Activated T-cell treated with anti-CD3 and anti-CD28 coated beads, Interleukin-2, amount 50 U/mL, for 4 hours (primary cell): ENCODE data around the gene LMNTD1. TPM values are rescaled to one million over a fixed set of nuclear protein-coding genes. Genes with fewer than 3 reads are reported as not detected.
"Not testable (repeated sequence)": the region's sequence is repeated elsewhere in the genome, so short reads cannot be mapped to it uniquely, and the experiment has no call there.

Experiments
- ATAC-seq, 2 donors: fragments of 200-7000 bp; cut with Tn5 transposase; one replicate each; pipeline ENCODE4 v1.10.0; 2021
- DNase-seq: peaks from one replicate; pipeline ENCODE4 v3.0.0-alpha.2; 2020
- H3K27me3 Mint-ChIP-seq: one replicate; pipeline ENCODE4 v1.8.0; 2021; ENCODE audit warnings: low read depth, mixed read lengths
- H3K36me3 Mint-ChIP-seq: one replicate; pipeline ENCODE4 v1.8.0; 2022; ENCODE audit warnings: mixed read lengths; ENCODE audit not compliant: insufficient read depth
- H3K4me1 Mint-ChIP-seq: one replicate; pipeline ENCODE4 v1.8.0; 2021; ENCODE audit warnings: low read depth, mixed read lengths
- H3K4me3 Mint-ChIP-seq: one replicate; pipeline ENCODE4 v1.8.0; 2021; ENCODE audit warnings: mild to moderate bottlenecking, moderate library complexity, mixed read lengths
- H3K9me3 Mint-ChIP-seq: one replicate; pipeline ENCODE4 v1.8.0; 2021; ENCODE audit warnings: mixed read lengths
- total RNA-seq, 3 donors: library from RNA; stranded (reverse); gene quantifications; one replicate each; pipeline ENCODE4 v1.2.1, GENCODE V29; 2021

LMNTD1 gene
- total RNA-seq: not detected

GRCh38 chr12:25553098-25553497 is at the start of gene LMNTD1:
TSS of gene LMNTD1 (minus strand) at chr12:25553283. CDS start at chr12:25552959, 324 bp downstream.
- peaks cover 4% of the 10 kb centered on the region for H3K9me3 Mint-ChIP-seq
- peaks cover 1% of the 10 kb centered on the region for H3K4me1 Mint-ChIP-seq
- H3K36me3 Mint-ChIP-seq: no peaks in the 10 kb centered on the region
- ATAC-seq (no peak), DNase-seq (no peak)
- no peak within 1 kb of the TSS for H3K4me3 Mint-ChIP-seq
- H3K27me3 Mint-ChIP-seq: peaks cover 5% of the 10 kb centered on the region

GRCh38 chr12:25598956-25599355 is 45.9 kb upstream of the LMNTD1 start:
- ATAC-seq: no peak
- Mint-ChIP-seq H3K4me1 (peaks cover 19% of the 10 kb centered on the region), H3K27me3 (no peaks in the 10 kb centered on the region), H3K4me3 (no peak overlapping the region), H3K36me3 (no peaks in the 10 kb centered on the region), H3K9me3 (peaks cover 27% of the 10 kb centered on the region)
- DNase-seq: no peak

DNA sequence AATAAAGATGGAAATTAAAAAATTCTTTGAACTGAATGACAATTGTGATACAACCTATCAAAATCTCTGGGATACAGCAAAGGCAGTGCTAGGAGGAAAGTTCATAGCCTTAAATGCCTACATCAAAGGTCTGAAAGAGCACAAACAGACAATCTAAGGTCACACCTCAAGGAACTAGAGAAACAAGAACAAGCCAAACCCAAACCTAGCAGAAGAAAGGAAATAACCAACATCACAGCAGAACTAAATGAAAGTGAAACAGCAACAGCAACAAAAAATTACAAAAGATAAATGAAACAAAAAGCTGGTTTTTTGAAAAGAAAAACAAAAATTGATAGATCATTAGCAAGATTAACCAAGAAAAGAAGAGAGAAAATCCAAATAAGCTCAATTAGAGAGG is 42.4 kb upstream of the LMNTD1 start:
- not testable (repeated sequence) for DNase-seq, H3K36me3 Mint-ChIP-seq, H3K27me3 Mint-ChIP-seq, ATAC-seq
- Mint-ChIP-seq H3K9me3 (peaks cover 26% of the 10 kb centered on the region), H3K4me3 (peak overlapping the region; percentile 32), H3K4me1 (peaks cover 22% of the 10 kb centered on the region)

- Mint-ChIP-seq H3K4me1 (peaks cover 30% of the 10 kb centered on the region), H3K9me3 (peaks cover 22% of the 10 kb centered on the region), H3K27me3 (no peaks in the 10 kb centered on the region), H3K36me3 (no peaks in the 10 kb centered on the region), H3K4me3 (no peak overlapping the region)
- ATAC-seq (no peak), DNase-seq (no peak)
These were observed 41.3 kb upstream of the LMNTD1 start for GRCh38 chr12:25594376-25594775.

DNA sequence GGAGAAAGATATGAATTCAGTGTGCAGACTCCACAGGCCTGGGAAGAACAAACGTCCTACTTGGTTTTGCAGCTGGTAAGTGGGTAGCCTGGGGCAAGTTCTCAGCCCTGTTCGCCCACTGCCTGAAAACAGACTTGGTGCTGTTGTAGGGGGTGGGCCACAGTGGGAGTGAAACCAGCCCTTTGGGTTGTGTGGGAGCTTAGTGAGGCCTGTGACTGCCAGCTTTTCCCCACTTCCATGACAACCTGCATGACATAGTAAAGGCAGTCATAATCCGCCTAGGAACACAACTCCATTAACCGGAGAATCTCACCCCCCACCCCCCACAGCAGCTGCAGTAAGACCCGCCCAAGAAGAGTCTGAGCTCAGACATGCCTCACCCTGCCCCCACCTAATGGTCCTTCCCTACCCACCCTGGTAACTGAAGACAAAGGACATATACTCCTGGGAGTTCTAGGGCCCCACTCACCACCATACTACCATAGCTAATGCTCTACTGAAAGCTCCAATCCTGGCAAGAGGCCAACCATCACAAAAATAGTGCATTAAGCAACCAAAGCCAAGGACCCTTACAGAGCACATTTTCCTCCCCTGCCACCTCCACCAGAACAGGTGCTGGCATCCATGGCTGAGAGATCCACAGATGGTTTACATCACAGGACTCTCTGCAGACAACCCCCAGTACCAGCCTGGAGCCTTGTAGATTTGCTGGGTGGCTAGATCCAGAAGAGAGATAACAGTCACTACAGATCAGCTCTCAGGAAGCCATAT is 39.8 kb upstream of the LMNTD1 start:
- Mint-ChIP-seq H3K27me3 (no peaks in the 10 kb centered on the region), H3K4me1 (peaks cover 32% of the 10 kb centered on the region), H3K36me3 (no peaks in the 10 kb centered on the region), H3K9me3 (peaks cover 12% of the 10 kb centered on the region), H3K4me3 (no peak overlapping the region)
- ATAC-seq (no peak), DNase-seq (no peak)

GRCh38 chr12:25591144-25591543 is 38.1 kb upstream of the LMNTD1 start:
- peaks cover 18% of the 10 kb centered on the region for H3K9me3 Mint-ChIP-seq
- DNase-seq (no peak), ATAC-seq (no peak)
- H3K4me3 Mint-ChIP-seq: no peak overlapping the region
- no peaks in the 10 kb centered on the region for H3K27me3 Mint-ChIP-seq
- H3K36me3 Mint-ChIP-seq: no peaks in the 10 kb centered on the region
- H3K4me1 Mint-ChIP-seq: peaks cover 29% of the 10 kb centered on the region

- H3K9me3 Mint-ChIP-seq: peaks cover 9% of the 10 kb centered on the region
- H3K36me3 Mint-ChIP-seq: no peaks in the 10 kb centered on the region
- H3K4me1 Mint-ChIP-seq: peaks cover 19% of the 10 kb centered on the region
- DNase-seq (no peak), ATAC-seq (peak; percentile 94 to 95)
- no peaks in the 10 kb centered on the region for H3K27me3 Mint-ChIP-seq
- no peak overlapping the region for H3K4me3 Mint-ChIP-seq
These were observed 37.1 kb upstream of the LMNTD1 start for GRCh38 chr12:25590011-25590721.

DNA sequence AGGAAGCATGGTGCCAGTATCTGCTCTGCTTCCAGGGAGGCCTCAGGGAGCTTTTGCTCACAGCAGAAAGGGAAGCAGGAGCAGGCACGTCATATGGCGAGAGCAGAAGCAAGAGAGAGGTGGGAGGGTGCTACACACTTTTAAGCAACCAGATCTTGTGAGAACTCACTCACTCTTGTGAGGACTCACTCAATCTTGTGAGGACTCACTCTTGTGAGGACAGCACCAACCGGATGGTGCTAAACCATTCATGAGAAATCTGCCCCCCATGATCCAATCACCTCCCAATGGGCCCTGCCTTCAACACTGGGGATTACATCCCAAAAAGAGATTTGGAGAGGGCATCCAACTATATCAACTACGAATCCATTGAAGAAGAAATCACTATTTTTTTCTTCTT is 34.3 kb upstream of the LMNTD1 start:
- no peak for ATAC-seq
- Mint-ChIP-seq H3K36me3 (no peaks in the 10 kb centered on the region), H3K9me3 (peaks cover 9% of the 10 kb centered on the region), H3K4me3 (no peak overlapping the region), H3K27me3 (no peaks in the 10 kb centered on the region), H3K4me1 (peaks cover 14% of the 10 kb centered on the region)
- no peak for DNase-seq

DNA sequence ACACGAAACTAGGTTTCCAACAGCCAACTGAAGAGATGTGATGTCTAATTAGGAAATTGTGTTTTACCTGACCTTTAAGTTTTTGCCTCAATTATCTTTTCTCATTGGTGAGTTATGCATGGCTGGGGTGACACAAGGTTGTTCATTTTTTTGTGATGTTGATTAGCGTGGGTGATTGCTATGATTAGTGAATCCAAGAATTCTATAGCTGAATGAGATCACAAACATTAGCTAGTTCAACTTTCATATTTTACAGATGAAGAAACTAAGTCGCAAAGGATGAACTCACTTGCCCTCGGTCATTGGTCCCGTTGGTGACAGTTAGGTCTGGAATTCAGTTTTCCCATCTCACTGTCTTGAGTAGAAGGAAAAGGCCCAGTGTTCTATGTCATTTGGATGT is 32.6 kb upstream of the LMNTD1 start:
- Mint-ChIP-seq H3K4me1 (peaks cover 11% of the 10 kb centered on the region), H3K4me3 (no peak overlapping the region), H3K27me3 (no peaks in the 10 kb centered on the region), H3K9me3 (peaks cover 9% of the 10 kb centered on the region), H3K36me3 (no peaks in the 10 kb centered on the region)
- ATAC-seq: no peak
- DNase-seq: no peak

DNA sequence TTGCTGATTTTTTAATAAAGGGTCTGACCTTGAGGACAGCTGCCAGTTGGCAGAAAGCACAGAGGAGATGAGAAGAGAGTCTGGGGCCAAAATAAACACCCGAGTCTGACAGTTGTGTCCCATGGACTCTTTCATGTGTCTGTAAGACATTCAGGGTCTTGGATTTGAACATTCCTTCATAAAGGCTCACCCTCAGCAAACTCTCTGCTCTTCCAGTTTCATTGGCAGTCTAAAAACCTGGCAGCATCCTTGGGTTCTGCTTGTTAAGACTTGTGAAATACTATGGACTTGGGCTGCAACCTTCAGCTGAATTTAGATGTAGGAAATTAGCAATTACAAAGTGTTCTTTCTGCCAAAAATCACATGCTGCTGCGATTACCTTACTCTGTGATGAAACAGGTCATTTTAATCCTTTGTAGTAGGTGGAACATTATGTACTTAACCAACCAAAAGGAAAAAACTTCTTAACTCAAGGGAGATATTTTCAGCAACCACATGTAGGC is 32.0 kb upstream of the LMNTD1 start:
- H3K27me3 Mint-ChIP-seq: no peaks in the 10 kb centered on the region
- H3K36me3 Mint-ChIP-seq: no peaks in the 10 kb centered on the region
- no peak for ATAC-seq
- H3K4me1 Mint-ChIP-seq: peaks cover 6% of the 10 kb centered on the region
- peaks cover 9% of the 10 kb centered on the region for H3K9me3 Mint-ChIP-seq
- no peak for DNase-seq
- H3K4me3 Mint-ChIP-seq: no peak overlapping the region

GRCh38 chr12:25584596-25584995 is 31.5 kb upstream of the LMNTD1 start:
- H3K9me3 Mint-ChIP-seq: peaks cover 9% of the 10 kb centered on the region
- H3K4me1 Mint-ChIP-seq: peaks cover 2% of the 10 kb centered on the region
- no peaks in the 10 kb centered on the region for H3K27me3 Mint-ChIP-seq
- H3K4me3 Mint-ChIP-seq: no peak overlapping the region
- no peak for DNase-seq
- no peaks in the 10 kb centered on the region for H3K36me3 Mint-ChIP-seq
- ATAC-seq: no peak

DNA sequence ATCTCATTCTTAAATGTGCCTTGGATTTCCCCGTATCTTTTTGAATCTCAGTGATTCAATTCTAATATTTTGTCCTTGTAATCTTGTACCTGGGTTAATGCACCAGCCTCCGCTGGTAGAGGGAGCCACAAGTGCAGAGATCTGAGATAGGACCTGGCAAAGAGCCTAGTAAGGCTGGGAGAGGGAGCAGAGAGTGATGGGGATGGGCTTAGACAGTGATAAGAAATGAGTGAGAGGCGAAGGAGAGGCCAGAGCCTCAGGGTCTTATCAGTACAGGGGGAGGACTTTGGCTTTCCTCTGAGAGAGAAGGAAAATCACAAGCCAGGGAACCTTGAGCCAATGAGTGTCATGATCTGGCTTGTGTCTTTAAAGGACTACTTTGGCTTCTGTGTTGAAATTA is 30.5 kb upstream of the LMNTD1 start:
- DNase-seq: no peak
- Mint-ChIP-seq H3K9me3 (peaks cover 9% of the 10 kb centered on the region), H3K4me1 (no peaks in the 10 kb centered on the region), H3K4me3 (no peak overlapping the region), H3K36me3 (no peaks in the 10 kb centered on the region), H3K27me3 (no peaks in the 10 kb centered on the region)
- ATAC-seq: no peak

DNA sequence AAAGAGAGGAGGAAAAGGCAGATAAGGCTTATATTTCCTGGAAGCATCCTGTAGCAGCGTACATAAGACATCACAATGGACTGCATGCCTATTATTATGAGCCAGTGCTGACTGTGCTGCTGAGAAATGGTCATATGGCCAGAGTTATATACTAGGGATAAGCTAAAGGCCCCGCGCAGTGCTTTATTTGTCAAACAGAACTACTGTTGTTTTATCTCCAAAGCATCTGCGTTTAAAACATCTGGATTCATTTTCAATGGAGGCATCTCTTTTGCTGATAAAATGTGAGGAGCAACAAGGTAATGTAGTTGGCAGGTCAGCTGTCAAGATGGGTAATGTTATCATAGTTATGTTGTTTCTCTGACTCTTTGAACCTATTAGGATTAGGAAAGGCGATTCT is 28.0 kb upstream of the LMNTD1 start:
- no peak for ATAC-seq
- Mint-ChIP-seq H3K4me1 (no peaks in the 10 kb centered on the region), H3K36me3 (no peaks in the 10 kb centered on the region), H3K9me3 (no peaks in the 10 kb centered on the region), H3K4me3 (no peak overlapping the region), H3K27me3 (no peaks in the 10 kb centered on the region)
- no peak for DNase-seq

GRCh38 chr12:25578411-25579143 is 25.5 kb upstream of the LMNTD1 start:
- Mint-ChIP-seq H3K4me3 (no peak overlapping the region), H3K36me3 (no peaks in the 10 kb centered on the region), H3K4me1 (no peaks in the 10 kb centered on the region), H3K27me3 (no peaks in the 10 kb centered on the region), H3K9me3 (no peaks in the 10 kb centered on the region)
- ATAC-seq (no peak), DNase-seq (no peak)
